ENCODE data around the gene GSE1. TPM values are rescaled to one million over a fixed set of nuclear protein-coding genes. Genes with fewer than 3 reads are reported as not detected.

GSE1 gene
- total RNA-seq, 2 donors from 2014 or later, result 72.6 to 96.2 TPM

DNA sequence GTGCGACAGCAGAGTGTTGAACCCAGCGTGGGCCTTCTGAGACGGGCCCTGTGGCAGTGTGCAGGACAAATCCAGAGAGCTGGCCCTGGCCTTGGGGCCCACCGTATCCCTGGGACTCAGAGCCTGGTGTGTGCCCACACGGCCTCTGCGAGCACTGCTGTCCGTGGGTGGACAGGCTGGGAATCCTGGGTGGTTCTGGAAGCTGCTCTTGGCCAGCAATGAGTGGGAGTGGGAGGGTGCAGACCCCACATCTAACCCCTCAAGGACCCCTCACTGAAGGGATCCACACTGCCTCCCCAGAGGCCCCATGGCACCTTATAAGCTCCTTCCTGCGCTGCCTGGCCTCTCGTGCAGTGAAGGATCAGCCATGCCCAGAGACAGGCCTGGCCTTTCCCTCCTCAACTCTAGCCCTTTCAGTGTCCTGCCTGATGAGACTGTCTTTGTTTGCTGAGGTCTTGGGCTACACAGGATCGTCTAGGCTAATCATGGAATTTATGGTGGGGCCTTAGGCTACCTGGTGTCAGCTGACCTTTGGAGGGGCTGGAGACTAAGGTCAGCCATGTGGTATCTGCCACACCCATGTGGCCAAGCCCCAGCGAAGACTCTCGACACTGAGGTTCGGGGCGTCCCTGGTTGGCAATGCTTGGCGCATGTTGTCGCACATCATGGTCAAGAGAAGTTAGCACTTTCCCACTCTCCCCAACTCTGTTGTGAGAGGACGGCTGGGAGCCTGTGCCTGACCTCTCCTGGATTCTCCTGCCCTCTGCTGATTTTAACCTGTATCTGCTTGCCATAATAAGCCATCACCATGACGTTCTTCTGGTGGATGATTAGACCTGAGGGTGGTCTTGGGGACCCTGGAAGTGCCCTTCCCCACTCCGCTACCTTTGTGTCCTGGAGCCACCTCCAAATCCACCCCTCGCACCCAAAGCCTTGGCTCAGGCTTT, 92.1 kb downstream of the GSE1 start:
- Histone ChIP-seq H3K4me3 (no peak overlapping the region), H3K4me1 (ENCODE audit: control insufficient read depth in 1 of 2, low read depth in 2 of 2) (no peaks in the 10 kb centered on the region), H3K27ac (no peak overlapping the region), H3K9me3 (no peaks in the 10 kb centered on the region), H3K27me3 (replicated peaks; ENCODE audit: insufficient read depth) (no peaks in the 10 kb centered on the region), H3K36me3 (no peaks in the 10 kb centered on the region)
- DNase-seq (ENCODE audit: low spot score) (no peak), ATAC-seq (ENCODE audit: insufficient number of reproducible peaks, low FRiP score, low read depth) (no peak)
- TF ChIP-seq CTCF (IDR thresholded peaks at IDR 0.05), result no peak

DNA sequence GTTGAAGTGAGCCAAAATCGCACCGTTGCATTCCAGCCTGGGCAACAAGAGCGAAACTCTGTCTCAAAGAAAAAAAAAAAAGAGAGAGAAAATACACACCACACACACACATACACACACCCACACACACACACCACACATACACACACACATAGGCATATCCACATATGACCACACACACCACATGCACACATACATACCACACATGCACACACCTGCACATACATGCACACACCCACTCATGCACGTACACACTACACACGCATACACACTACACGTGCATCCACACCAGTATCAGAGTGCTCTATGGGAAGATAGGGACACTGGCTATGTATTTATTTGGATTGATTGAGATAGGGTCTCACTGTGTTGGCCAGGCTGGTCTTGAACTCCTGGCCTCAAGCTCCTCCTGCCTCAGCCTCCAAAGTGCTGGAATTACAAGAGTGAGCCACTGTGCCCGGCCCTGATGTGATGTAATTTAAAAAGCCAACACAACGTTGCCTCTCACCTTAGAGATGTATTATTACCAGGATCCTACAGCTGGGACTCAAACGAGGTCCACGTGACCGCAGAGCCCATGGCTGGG, 93.4 kb downstream of the GSE1 start:
- Histone ChIP-seq H3K36me3 (no peaks in the 10 kb centered on the region), H3K27ac (no peak overlapping the region), H3K27me3 (replicated peaks; ENCODE audit: insufficient read depth) (no peaks in the 10 kb centered on the region), H3K4me1 (ENCODE audit: control insufficient read depth in 1 of 2, low read depth in 2 of 2) (no peaks in the 10 kb centered on the region), H3K4me3 (no peak overlapping the region), H3K9me3 (no peaks in the 10 kb centered on the region)
- ATAC-seq (ENCODE audit: insufficient number of reproducible peaks, low FRiP score, low read depth), result no peak
- DNase-seq (ENCODE audit: low spot score), result no peak
- no peak for TF ChIP-seq CTCF (IDR thresholded peaks at IDR 0.05)

- Histone ChIP-seq H3K36me3 (no peaks in the 10 kb centered on the region), H3K27me3 (replicated peaks; ENCODE audit: insufficient read depth) (no peaks in the 10 kb centered on the region), H3K9me3 (peaks cover 5% of the 10 kb centered on the region), H3K4me1 (ENCODE audit: control insufficient read depth in 1 of 2, low read depth in 2 of 2) (no peaks in the 10 kb centered on the region), H3K27ac (no peak overlapping the region), H3K4me3 (no peak overlapping the region)
- no peak for TF ChIP-seq CTCF (IDR thresholded peaks at IDR 0.05)
- DNase-seq (ENCODE audit: low spot score) (no peak), ATAC-seq (ENCODE audit: insufficient number of reproducible peaks, low FRiP score, low read depth) (no peak)
These were observed 94.5 kb downstream of the GSE1 start for GRCh38 chr16:85707528-85708095.

GRCh38 chr16:85708338-85708737, 95.2 kb downstream of the GSE1 start:
- TF ChIP-seq CTCF (IDR thresholded peaks at IDR 0.05), result no peak
- Histone ChIP-seq H3K27ac (no peak overlapping the region), H3K4me3 (no peak overlapping the region), H3K27me3 (replicated peaks; ENCODE audit: insufficient read depth) (no peaks in the 10 kb centered on the region), H3K4me1 (ENCODE audit: control insufficient read depth in 1 of 2, low read depth in 2 of 2) (no peaks in the 10 kb centered on the region), H3K36me3 (no peaks in the 10 kb centered on the region), H3K9me3 (peaks cover 5% of the 10 kb centered on the region)
- DNase-seq (ENCODE audit: low spot score) (no peak), ATAC-seq (ENCODE audit: insufficient number of reproducible peaks, low FRiP score, low read depth) (no peak)
